ENCODE data around the gene PREP.

DNA sequence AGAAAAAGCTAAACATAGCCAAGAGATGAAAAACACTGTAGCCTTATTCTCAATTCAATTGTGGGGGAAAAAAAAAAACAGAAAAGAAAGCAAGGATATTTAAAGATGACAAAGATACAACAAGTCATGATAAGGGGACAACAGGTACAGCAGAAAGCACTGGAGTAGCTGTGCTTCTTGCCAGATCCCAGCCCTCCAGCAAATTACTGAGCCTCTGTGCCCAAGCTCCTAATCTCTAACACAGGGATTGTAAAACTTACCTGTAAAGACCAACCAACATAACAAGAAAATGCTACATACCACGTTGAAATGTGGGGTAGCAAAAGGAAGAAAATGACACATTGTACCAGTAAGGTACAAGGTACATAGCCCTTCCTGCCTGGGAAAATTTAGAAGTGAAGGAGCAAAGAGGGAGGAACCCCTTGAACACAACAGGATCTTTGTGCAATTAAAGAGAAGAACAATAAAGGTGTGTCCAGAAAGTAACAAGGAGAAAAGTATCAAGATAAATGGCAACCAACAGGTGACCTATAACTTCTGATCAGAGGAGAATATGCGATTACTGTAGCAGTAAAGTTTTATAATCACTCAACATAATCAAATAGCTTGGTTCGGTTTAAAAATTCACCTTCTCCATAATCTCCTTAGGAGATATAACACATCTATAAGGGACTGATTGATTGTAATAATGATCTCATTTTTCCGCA lies 30.6 kb downstream of the PREP start:
- TF ChIP-seq, protein P1, sequence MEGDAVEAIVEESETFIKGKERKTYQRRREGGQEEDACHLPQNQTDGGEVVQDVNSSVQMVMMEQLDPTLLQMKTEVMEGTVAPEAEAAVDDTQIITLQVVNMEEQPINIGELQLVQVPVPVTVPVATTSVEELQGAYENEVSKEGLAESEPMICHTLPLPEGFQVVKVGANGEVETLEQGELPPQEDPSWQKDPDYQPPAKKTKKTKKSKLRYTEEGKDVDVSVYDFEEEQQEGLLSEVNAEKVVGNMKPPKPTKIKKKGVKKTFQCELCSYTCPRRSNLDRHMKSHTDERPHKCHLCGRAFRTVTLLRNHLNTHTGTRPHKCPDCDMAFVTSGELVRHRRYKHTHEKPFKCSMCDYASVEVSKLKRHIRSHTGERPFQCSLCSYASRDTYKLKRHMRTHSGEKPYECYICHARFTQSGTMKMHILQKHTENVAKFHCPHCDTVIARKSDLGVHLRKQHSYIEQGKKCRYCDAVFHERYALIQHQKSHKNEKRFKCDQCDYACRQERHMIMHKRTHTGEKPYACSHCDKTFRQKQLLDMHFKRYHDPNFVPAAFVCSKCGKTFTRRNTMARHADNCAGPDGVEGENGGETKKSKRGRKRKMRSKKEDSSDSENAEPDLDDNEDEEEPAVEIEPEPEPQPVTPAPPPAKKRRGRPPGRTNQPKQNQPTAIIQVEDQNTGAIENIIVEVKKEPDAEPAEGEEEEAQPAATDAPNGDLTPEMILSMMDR (IDR thresholded peaks at IDR 0.05) = no peak
- TF ChIP-seq POLR2A (IDR thresholded peaks at IDR 0.05) = no peak
